HepG2 (cell line): ENCODE data around the gene ZNF506. TPM values are rescaled to one million over a fixed set of nuclear protein-coding genes. Genes with fewer than 3 reads are reported as not detected.

Experiments used
- MAFG ChIP-seq: sonication (generic); formaldehyde crosslinking; IDR thresholded peaks from 2 replicates; pipeline ENCODE4 v1.5.1; 2020; ENCODE audit warnings: mild to moderate bottlenecking, missing genetic modification reagents
- NAIF1 ChIP-seq: sonication (generic); formaldehyde crosslinking; IDR thresholded peaks from 2 replicates; pipeline ENCODE4 v1.5.0; 2020; ENCODE audit warnings: mild to moderate bottlenecking, missing genetic modification reagents, borderline replicate concordance
- ZNF678 ChIP-seq: sonication (generic); formaldehyde crosslinking; IDR thresholded peaks from 2 replicates; pipeline ENCODE4 v1.4.0; 2020; ENCODE audit warnings: mild to moderate bottlenecking, missing genetic modification reagents
- ZNF724P ChIP-seq: sonication (generic); formaldehyde crosslinking; IDR thresholded peaks from 2 replicates; pipeline ENCODE4 v1.8.0; 2022; ENCODE audit warnings: missing genetic modification reagents, borderline replicate concordance
- polyA plus RNA-seq, 8 experiments: library from polyadenylated mRNA; depleted of rRNA in 3 of 8; stranded (reverse) in 7 of 8; unstranded in 1 of 8; fragments of >200 nt; fragmentation: Illumina TruSeq in 4 of 8; extraction: Trizol in 4 of 8; gene quantifications; 2 replicates each; pipeline versions ENCODE4 v1.2.1 to v1.2.3, GENCODE V29; 2011 to 2016; ENCODE audit warnings: low read depth in 4 of 8, missing spikeins in 1 of 8, mixed read lengths in 1 of 8; ENCODE audit not compliant: insufficient read depth in 1 of 8
- total RNA-seq, 5 experiments: library from RNA; depleted of rRNA; stranded (reverse); fragments of >200 nt; fragmentation: Illumina TruSeq; extraction: Trizol; gene quantifications; 2 replicates each; pipeline ENCODE4 v1.2.3, GENCODE V29; 2016; ENCODE audit warnings: low read depth in 1 of 5
- TF ChIP-seq, protein P1 (sequence below), 2 experiments: sonication (generic) in 1 of 2; formaldehyde crosslinking in 1 of 2; IDR thresholded peaks; 2 replicates each; pipeline versions ENCODE4 v1.4.0 to v1.6.1; 2016 to 2020; ENCODE audit warnings: borderline replicate concordance in 1 of 2, low read depth in 1 of 2, mild to moderate bottlenecking in 1 of 2, missing genetic modification reagents in 1 of 2
- TF ChIP-seq, protein P2 (sequence below): sonication (generic); formaldehyde crosslinking; IDR thresholded peaks from 2 replicates; pipeline ENCODE4 v1.8.1; 2022; ENCODE audit warnings: mild to moderate bottlenecking, missing genetic modification reagents
- TF ChIP-seq, protein P3 (sequence below): sonication (generic); formaldehyde crosslinking; IDR thresholded peaks from 2 replicates; pipeline ENCODE4 v1.4.0; 2020; ENCODE audit warnings: missing genetic modification reagents
- TF ChIP-seq, protein P4 (sequence below): sonication (generic); formaldehyde crosslinking; IDR thresholded peaks from 2 replicates; pipeline ENCODE4 v1.4.0; 2020; ENCODE audit warnings: mild to moderate bottlenecking, missing genetic modification reagents
- TF ChIP-seq, protein P5 (sequence below): fragments of 450-650 bp; IDR thresholded peaks from 2 replicates; pipeline ENCODE4 v1.6.1; 2017; ENCODE audit warnings: mild to moderate bottlenecking

The ZNF506 gene
- total and polyA plus RNA-seq, 2 of the 13 experiments (the other 11 are each of a cell fraction or from before 2014, with no cell fraction given): not detected

DNA sequence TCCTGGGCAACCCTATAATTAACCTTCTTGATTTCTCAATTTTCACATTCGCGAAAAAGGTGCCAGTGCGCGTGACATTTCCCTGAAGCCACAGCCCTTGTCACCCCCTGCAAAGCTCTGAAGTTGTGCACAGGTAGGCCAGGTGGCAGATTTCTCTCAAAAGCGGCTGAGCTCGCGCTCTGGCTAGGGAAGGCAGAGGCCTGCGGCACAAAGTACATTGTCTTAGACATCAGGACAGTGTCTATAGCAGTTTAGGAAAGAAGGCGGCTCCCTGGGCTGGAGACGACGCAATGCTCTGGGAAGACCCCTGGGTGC lies 45.7 kb downstream of the ZNF506 start (continued):
- TF ChIP-seq, protein P1, sequence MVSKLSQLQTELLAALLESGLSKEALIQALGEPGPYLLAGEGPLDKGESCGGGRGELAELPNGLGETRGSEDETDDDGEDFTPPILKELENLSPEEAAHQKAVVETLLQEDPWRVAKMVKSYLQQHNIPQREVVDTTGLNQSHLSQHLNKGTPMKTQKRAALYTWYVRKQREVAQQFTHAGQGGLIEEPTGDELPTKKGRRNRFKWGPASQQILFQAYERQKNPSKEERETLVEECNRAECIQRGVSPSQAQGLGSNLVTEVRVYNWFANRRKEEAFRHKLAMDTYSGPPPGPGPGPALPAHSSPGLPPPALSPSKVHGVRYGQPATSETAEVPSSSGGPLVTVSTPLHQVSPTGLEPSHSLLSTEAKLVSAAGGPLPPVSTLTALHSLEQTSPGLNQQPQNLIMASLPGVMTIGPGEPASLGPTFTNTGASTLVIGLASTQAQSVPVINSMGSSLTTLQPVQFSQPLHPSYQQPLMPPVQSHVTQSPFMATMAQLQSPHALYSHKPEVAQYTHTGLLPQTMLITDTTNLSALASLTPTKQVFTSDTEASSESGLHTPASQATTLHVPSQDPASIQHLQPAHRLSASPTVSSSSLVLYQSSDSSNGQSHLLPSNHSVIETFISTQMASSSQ (IDR thresholded peaks at IDR 0.05; ENCODE audit: low read depth): 0 out of 2 replicates have a peak, but pooled peaks have one; percentile 5
- TF ChIP-seq, protein P1 (CRISPR knock-in tag; IDR thresholded peaks at IDR 0.05; ENCODE audit: borderline replicate concordance): no peak
- TF ChIP-seq MAFG (CRISPR knock-in tag) (no peak), ZNF678 (CRISPR knock-in tag) (no peak), ZNF724P (CRISPR knock-in tag) (no peak), NAIF1 (peak; percentile 64; the same call in 1 of the 2 replicates)
- TF ChIP-seq, protein P2, sequence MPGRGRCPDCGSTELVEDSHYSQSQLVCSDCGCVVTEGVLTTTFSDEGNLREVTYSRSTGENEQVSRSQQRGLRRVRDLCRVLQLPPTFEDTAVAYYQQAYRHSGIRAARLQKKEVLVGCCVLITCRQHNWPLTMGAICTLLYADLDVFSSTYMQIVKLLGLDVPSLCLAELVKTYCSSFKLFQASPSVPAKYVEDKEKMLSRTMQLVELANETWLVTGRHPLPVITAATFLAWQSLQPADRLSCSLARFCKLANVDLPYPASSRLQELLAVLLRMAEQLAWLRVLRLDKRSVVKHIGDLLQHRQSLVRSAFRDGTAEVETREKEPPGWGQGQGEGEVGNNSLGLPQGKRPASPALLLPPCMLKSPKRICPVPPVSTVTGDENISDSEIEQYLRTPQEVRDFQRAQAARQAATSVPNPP (CRISPR knock-in tag): no peak
- TF ChIP-seq, protein P3, sequence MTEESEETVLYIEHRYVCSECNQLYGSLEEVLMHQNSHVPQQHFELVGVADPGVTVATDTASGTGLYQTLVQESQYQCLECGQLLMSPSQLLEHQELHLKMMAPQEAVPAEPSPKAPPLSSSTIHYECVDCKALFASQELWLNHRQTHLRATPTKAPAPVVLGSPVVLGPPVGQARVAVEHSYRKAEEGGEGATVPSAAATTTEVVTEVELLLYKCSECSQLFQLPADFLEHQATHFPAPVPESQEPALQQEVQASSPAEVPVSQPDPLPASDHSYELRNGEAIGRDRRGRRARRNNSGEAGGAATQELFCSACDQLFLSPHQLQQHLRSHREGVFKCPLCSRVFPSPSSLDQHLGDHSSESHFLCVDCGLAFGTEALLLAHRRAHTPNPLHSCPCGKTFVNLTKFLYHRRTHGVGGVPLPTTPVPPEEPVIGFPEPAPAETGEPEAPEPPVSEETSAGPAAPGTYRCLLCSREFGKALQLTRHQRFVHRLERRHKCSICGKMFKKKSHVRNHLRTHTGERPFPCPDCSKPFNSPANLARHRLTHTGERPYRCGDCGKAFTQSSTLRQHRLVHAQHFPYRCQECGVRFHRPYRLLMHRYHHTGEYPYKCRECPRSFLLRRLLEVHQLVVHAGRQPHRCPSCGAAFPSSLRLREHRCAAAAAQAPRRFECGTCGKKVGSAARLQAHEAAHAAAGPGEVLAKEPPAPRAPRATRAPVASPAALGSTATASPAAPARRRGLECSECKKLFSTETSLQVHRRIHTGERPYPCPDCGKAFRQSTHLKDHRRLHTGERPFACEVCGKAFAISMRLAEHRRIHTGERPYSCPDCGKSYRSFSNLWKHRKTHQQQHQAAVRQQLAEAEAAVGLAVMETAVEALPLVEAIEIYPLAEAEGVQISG (CRISPR knock-in tag): no peak
- TF ChIP-seq, protein P4, sequence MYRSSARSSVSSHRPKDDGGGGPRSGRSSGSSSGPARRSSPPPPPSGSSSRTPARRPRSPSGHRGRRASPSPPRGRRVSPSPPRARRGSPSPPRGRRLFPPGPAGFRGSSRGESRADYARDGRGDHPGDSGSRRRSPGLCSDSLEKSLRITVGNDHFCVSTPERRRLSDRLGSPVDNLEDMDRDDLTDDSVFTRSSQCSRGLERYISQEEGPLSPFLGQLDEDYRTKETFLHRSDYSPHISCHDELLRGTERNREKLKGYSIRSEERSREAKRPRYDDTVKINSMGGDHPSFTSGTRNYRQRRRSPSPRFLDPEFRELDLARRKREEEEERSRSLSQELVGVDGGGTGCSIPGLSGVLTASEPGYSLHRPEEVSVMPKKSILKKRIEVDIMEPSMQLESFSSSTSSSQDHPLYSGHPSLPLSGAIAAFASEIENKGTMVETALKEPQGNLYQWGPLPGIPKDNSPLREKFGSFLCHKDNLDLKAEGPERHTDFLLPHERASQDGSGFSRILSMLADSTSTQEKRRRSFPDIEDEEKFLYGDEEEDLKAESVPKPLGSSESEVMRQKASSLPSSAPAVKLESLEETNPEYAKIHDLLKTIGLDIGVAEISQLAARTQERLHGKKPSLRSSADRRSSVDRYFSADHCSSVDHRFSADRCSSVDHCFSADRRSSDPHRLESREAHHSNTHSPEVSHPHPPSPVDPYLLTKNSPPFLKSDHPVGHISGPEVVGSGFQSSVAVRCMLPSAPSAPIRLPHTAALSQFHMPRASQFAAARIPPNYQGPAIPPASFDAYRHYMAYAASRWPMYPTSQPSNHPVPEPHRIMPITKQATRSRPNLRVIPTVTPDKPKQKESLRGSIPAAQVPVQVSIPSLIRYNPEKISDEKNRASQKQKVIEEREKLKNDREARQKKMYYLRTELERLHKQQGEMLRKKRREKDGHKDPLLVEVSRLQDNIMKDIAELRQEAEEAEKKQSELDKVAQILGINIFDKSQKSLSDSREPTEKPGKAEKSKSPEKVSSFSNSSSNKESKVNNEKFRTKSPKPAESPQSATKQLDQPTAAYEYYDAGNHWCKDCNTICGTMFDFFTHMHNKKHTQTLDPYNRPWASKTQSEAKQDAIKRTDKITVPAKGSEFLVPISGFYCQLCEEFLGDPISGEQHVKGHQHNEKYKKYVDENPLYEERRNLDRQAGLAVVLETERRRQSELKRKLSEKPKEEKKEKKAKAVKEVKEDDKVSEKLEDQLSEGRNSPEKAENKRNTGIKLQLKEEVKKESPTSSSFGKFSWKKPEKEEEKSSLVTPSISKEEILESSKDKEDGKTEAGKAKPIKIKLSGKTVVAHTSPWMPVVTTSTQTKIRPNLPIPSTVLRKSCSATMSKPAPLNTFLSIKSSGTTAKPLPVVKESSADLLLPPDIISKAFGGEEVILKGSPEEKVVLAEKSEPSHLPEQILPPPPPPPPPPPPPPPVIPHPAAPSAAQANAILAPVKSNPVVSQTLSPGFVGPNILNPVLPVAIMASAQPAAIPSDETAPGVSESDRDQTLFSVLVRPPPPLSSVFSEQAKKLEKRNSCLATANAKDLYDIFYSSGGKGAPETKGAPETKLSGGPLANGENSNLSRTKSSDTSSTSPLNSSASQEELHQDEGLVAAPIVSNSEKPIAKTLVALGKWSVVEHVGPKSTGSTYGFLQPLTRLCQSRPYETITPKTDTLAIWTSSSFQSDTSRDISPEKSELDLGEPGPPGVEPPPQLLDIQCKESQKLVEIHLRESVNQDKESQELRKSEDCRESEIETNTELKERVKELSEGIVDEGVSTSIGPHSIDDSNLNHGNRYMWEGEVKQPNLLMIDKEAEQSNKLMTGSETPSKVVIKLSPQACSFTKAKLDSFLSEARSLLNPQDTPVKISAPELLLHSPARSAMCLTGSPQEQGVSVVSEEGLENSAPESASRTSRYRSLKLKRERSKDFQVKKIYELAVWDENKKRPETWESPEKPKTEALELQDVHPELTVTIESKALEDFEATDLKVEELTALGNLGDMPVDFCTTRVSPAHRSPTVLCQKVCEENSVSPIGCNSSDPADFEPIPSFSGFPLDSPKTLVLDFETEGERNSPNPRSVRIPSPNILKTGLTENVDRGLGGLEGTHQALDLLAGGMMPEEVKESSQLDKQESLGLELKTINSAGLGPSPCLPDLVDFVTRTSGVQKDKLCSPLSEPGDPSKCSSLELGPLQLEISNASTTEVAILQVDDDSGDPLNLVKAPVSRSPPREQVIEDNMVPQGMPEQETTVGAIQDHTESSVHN: no peak
- TF ChIP-seq, protein P5, sequence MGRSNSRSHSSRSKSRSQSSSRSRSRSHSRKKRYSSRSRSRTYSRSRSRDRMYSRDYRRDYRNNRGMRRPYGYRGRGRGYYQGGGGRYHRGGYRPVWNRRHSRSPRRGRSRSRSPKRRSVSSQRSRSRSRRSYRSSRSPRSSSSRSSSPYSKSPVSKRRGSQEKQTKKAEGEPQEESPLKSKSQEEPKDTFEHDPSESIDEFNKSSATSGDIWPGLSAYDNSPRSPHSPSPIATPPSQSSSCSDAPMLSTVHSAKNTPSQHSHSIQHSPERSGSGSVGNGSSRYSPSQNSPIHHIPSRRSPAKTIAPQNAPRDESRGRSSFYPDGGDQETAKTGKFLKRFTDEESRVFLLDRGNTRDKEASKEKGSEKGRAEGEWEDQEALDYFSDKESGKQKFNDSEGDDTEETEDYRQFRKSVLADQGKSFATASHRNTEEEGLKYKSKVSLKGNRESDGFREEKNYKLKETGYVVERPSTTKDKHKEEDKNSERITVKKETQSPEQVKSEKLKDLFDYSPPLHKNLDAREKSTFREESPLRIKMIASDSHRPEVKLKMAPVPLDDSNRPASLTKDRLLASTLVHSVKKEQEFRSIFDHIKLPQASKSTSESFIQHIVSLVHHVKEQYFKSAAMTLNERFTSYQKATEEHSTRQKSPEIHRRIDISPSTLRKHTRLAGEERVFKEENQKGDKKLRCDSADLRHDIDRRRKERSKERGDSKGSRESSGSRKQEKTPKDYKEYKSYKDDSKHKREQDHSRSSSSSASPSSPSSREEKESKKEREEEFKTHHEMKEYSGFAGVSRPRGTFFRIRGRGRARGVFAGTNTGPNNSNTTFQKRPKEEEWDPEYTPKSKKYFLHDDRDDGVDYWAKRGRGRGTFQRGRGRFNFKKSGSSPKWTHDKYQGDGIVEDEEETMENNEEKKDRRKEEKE: no peak
